ENCODE results near the gene CCSAP.
"Not testable (repeated sequence)": the region's sequence is repeated elsewhere in the genome, so short reads cannot be mapped to it uniquely, and the experiment has no call there.

CCSAP gene

GRCh38 chr1:229364207-229365065 lies 21.6 kb upstream of the CCSAP start:
- DNase-seq (ENCODE audit: low read depth, low spot score) = no peak

GRCh38 chr1:229363723-229364122 lies 20.9 kb upstream of the CCSAP start:
- peak; percentile 18 for DNase-seq (ENCODE audit: low read depth, low spot score)

DNA sequence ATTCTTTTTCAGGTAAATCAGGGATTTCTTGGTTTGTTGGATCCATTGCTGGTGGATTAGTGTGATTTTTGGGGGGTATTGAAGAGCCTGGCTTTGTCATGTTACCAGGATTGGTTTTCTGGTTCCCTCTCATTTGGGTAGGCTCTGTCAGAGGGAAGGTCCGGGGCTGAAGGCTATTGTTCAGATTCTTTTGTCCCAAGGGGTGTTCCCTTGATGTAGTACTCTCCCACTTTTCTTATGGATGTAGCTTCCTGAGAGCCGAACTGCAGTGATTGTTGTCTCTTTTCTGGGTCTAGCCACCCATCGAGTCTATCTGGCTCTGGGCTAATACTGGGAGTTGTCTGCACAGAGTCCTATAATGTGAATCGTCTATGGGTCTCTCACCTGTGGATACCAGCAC lies 17.6 kb upstream of the CCSAP start:
- DNase-seq (ENCODE audit: low read depth, low spot score) = no peak

DNA sequence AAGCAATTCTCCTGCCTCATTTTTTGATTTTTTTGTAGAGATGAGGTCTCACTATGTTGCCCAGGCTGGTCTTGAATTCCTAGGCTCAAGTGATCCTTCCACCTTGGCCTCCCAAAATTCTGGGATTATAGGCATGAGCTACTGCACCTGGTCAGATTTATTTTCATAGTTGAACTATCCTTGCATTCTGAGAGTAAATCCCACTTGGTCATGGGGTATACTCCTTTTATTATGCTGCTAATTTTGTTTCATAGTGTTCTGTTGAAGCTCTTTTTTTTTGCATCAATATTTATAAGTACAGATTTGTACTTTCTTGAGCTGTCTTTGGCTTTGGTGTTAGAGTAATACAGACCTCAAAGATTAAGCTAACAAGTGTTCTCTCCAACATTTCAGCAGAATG lies 12.8 kb upstream of the CCSAP start:
- no peak for DNase-seq (ENCODE audit: low read depth, low spot score)

GRCh38 chr1:229354226-229354625 lies 11.4 kb upstream of the CCSAP start:
- no peak for DNase-seq (ENCODE audit: low read depth, low spot score)

GRCh38 chr1:229352975-229353374 lies 10.1 kb upstream of the CCSAP start:
- DNase-seq (ENCODE audit: low read depth, low spot score) = no peak

DNA sequence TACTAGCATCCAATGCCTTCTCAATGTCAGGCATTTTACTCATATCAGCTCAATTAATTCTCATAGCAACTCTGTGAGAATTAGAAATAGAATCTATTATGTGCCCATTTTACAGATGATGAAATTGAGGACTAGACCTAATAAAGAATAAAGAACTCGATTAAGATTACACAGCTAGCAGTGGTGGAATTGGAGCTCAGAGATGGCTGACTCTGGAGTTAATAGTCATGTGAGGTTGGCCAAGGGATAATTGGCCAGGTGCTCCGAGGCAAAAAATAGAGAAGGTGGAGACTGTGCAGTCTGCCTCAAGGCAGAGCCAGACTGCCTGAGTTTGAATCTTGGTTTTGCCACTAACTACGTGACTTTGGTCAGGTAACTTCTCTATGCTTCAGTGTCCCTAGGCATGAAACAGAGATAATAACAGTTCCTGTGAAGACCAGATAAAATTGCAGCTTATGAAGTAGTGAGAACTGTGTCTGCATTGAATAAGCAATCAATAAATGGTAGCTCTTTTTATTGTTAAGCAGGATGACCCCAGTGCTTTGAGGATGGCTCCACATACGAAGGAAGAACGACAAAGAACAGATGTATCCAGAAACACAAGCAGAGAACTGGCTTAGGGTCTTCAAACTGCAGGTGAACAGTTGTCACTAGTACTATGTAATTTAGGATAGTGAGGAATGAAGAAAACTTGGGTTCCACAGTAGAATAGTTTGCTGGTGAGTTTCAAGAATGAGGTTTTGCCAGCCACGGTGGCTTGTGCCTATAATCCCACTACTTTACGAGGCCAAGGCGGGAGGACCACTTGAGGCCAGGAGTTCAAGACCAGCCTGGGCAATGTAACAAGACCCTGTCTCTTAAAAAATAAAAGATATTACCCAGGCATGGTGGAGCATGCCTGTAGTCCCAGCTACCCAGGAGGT lies 6.9 kb upstream of the CCSAP start:
- DNase-seq (ENCODE audit: low read depth, low spot score) = no peak

GRCh38 chr1:229347528-229347927 lies 4.7 kb upstream of the CCSAP start:
- DNase-seq (ENCODE audit: low read depth, low spot score) = no peak

GRCh38 chr1:229344937-229345684 lies 2.3 kb upstream of the CCSAP start:
- no peak for DNase-seq (ENCODE audit: low read depth, low spot score)

- DNase-seq (ENCODE audit: low read depth, low spot score) = no peak
These were observed 1.3 kb upstream of the CCSAP start for GRCh38 chr1:229344139-229344538.

DNA sequence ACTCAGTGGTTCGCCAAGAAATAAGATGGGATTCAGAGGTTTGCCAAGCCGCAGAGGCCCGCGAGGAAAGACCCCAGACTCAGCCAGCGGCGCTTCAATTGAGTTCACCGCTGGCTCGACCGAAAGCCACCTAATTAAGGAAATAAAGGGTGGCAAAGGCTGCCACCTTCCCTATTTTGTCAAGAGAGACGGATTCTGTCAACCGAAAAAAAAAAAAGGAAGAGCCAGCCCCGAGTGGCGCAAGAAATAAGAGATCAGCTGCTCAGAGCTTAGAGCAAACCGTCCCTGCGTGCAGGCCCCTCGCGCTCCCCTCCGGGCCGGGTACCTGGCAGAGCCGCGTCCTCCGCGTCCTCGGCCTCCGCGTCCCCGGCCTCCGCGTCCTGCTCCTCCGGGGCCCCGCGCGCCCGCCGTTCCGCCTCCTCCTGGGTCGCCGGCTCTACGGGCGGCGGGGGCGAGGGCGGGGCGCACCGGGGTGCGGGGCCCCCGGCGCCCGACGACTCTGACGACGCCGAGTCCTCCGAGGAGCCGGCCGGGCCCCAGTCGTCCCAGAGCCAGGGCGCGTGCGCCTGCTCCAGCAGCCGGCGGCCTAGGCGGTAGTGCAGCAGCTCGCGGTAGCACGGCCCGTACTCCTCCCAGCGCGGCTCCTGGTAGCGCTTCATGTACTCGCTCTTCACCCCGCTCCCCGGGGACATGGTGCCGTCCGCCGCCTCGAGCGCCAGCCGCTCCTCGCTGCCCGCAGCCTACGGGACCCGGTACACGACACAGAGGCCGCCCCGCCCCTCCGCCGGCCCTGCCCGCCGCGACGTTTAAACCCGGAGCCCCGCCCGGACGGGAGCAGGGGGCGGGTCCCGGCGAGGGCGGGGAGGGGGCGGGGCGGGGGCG lies 832 bp downstream of the CCSAP start:
- peak; percentile 82 for DNase-seq (ENCODE audit: low read depth, low spot score)

DNA sequence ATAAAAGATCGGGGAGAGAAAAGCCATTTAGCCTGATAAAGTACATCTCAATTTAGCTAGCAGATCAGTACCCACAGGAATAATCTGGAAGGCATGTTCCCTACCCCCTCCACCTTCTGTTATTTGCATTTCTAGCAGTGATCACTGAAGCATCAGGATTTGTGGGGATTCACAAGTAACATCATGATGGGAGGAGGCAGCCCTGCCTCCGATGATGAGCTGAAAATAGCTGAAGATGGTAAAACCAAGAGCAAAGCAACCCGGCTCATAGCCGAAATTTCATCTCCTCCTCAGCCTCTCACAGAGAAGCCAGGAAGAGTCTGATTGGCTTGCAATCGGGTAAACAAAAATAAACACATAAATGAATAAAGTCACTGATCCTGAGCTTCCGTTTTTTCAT lies 2.4 kb downstream of the CCSAP start:
- DNase-seq (ENCODE audit: low read depth, low spot score) = no peak

GRCh38 chr1:229339520-229339919 lies 3.3 kb downstream of the CCSAP start:
- DNase-seq (ENCODE audit: low read depth, low spot score) = no peak

- DNase-seq (ENCODE audit: low read depth, low spot score) = no peak
These were observed 3.8 kb downstream of the CCSAP start for GRCh38 chr1:229339086-229339485.

DNA sequence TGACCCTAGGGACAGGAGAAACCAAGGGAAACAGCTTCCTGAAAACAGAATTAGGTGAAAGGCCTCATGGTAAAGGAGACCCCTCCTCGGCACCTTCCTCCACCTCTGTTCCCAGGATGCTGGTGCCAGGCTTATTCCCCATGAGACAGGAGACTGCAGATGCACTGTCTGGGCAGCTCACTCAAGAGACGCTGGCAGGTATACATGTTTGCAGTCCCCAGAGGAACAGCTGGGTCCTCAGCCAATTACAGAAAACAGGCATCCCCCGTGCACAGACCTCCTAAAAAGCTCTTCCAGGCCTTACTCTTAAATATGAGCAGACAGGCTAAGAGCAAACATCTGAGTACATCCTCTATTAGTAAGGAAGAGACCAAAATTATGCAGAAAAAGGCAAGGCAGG lies 6.5 kb downstream of the CCSAP start:
- DNase-seq (ENCODE audit: low read depth, low spot score) = no peak

- peak; percentile 25 for DNase-seq (ENCODE audit: low read depth, low spot score)
These were observed 8.1 kb downstream of the CCSAP start for GRCh38 chr1:229334716-229335115.

DNA sequence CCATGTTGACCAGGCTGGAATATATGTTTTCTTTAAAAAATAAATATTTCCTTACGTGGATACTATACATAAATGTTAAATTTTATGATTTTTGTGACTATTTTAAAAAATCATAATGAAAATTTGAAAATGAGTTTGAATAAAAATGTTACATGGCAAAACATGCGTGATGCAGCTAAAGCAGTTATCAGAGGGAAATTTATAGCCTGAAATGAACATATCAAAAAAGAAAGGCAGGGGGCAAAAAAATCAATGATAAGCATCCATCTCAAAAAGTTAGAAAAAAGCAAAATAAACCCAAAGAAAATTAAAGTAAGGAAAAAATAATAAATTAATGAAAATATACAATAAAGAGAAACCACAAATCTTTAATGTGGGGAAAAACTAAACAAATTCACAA lies 8.6 kb downstream of the CCSAP start:
- no peak for DNase-seq (ENCODE audit: low read depth, low spot score)

GRCh38 chr1:229328598-229329362 lies 14.1 kb downstream of the CCSAP start:
- DNase-seq (ENCODE audit: low read depth, low spot score) = no peak

- not testable (repeated sequence) for DNase-seq (ENCODE audit: low read depth, low spot score)
These were observed 15.1 kb downstream of the CCSAP start for GRCh38 chr1:229327765-229328164.

GRCh38 chr1:229326601-229327000 lies 16.2 kb downstream of the CCSAP start:
- DNase-seq (ENCODE audit: low read depth, low spot score) = no peak
